Right kidney (tissue), 1 donor: ENCODE results near the gene OR6N2.

ENCODE experiments used
- DNase-seq: peaks from one replicate; pipeline ENCODE4 v3.0.0-alpha.2; 2016

OR6N2 gene

DNA sequence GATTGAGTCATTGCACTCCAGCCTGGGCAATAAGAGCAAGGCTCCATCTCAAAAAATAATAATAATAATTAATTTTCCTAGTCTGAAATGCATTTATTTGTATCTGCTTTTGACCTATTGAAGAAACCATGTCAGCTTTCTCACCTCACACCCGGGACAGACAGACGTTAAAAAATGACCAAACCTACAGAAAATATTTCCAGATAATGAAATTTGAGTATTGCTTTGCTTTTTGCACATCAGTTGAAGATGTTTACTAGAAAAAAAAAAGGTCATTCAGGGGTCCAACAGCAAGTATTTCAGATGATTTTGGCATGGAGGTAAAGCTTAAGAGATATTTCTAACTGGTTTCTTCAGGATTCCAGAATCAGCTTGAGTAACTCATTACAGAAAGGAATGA is 26.6 kb downstream of the OR6N2 start, which contains the start of gene OR6K6:
Gene OR6K6 (plus strand): TSS at position 301 of the 400 bp plus-strand sequence. CDS start 168 bp downstream, outside the sequence.
- DNase-seq, result no peak

DNA sequence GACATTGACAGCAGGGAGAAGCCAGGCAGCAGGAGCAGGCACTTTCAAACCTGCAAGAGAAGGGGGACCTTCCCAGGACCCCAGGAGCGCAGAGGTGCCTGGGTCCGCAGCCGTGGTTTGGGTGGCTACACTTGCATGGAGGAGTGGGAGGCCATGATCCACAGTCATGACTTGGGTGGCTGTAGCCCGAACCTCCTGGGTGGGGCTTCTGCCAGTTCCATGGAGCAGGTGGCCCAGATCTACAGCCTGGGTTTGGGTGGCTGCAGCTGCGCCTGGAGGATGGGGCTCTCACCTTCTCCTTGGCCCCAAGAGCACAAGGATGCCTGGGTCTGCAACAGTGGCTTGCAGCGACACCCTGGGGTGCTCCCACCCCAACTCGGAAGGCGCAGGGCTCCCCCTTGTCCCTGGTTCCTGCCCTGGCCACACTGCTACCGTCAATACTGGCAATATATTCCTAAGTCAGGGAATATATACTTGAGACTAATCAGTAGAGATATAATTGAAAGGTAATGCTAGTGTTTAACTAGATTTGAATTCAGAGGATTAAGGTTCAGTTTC is 28.8 kb downstream of the OR6N2 start:
- DNase-seq, result no peak

DNA sequence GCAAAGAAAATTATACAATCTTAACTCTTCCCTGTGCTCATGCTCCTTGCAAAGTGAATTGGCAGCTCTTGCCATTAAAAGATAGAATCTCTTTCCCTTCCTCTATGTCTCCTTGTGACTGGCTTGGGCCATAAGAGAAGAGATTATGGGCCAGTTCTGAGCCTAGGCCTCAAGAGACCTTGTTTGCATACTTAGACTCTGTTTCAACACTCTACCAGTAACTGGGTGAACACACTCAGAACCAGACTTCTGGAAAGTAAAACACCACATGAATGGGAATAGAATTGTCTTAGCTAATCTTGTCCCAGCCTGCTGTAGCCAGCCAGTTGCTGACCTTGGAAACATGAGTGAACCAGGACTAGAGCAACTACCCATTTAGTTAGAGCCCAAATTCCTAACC is 45.2 kb downstream of the OR6N2 start:
- no peak for DNase-seq

DNA sequence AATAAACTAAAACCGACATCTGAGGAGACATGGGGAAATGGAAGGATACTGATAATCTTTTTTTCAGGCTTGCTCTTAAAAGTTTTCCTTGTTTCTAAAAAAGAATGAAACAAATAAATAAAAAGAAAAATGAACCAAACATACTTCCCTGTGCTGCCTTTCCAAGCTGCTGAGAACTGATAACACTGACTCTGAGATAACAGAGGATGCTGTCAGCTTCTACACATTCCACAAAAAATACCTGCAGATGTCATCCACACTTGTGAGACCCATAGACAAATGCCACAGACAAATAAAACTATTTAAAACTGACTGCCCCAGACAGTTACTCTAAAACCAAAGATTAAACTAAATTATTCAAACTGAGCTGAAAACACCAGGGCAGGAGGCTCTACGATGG is 48.5 kb downstream of the OR6N2 start:
- no peak for DNase-seq

DNA sequence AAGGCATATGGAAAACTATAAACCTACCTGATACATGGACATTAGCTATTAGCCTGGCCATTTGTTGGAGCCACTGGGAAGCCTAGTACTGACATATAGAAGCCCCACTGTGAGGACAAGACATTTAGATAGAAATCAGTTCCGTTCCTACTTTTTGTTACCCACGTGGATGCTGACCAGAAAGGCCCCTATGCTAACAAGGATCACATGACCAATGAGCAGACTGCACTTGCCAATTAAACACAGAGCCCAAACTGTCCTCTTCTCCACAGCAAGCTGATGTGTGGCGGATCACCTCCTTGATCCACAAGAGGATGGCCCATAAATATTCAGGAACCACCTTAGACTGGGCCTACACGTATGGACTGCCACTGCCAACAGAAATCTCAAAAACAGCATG is 49.3 kb downstream of the OR6N2 start:
- no peak for DNase-seq

DNA sequence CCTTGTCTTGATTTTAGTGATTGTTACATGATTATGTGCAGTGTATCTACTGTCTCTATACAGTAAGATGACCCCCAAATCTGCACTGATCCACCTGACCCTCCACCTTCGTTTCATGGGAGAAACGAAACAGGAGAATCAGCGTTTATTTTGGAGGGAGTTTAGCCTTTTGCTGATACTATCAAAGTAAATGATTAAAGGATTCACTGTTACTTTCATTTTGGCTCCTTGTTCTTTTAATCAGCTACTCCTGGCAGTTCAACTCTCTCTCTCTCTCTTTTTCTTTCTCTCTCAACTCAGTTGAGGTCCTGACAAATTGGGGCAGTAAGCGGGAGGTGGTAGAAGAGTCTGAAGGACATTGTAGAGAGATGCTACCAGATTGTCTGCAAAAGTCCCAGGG is 50.6 kb downstream of the OR6N2 start:
- DNase-seq, result no peak

DNA sequence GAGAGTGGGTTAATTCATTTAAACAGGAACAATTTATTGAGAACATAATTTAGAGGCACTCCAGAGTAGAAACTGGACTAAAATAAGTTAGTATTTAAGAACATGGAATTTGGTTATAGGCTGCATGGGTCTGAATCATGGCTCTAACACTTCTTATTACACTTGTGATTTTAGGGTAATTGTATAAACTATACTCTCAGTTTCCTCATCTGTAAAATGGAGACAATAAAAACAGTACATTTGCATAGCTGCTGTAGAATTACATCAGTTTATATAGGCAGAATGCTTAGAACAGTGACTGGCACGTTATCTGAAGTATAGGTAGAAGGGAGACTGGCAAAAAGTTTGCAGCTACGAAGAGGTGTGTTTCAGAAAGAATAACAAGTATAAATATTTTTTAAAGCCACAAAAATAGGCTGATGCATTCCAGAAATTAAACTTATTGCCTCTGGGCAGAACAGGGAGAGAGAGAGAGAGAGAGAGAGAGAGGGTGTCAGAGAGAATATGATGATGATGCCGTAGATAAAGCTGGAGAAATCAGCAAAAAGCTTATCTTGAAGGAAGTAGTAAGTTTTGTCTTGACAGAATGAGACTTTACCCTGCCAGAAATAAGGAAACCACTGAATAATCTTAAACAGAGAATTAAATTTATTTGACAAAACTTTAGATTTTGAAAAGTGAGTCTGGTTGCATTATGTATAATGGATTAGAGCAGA is 52.3 kb downstream of the OR6N2 start:
- no peak for DNase-seq

DNA sequence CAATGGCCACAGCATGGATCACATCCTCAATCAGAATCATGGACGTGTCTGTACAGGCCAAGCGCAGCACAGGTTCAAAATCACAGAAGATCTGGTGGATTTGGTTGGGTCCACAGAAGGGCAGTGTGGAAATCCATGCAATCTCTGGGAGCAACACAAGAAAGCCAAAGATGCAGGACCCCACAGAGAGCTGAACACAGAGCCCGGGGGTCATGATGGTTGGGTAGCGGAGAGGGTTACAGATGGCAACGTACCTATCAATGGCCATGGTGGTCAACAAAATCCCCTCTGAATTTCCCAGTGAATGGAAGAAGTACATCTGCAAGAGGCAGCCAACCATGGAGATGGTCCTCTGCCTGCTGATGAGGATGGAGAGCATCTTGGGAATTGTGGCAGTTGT is 56.6 kb downstream of the OR6N2 start:
- DNase-seq, result no peak
